Heart right ventricle (tissue), 16 donors: ENCODE measurements around the gene ZXDC. TPM values are rescaled to one million over a fixed set of nuclear protein-coding genes. Genes with fewer than 3 reads are reported as not detected.

Experiments used
- ATAC-seq, 8 donors: fragments of 200-7000 bp; cut with Tn5 transposase; one replicate each; pipeline ENCODE4 v1.9.1; 2020; ENCODE audit warnings: mild to moderate bottlenecking in 8 of 8, moderate library complexity in 8 of 8, moderate number of reproducible peaks in 1 of 8
- DNase-seq, 2 donors: peaks; one replicate each; pipeline ENCODE4 v3.0.0-alpha.2; 2020
- H3K27ac ChIP-seq, 10 donors: fragments of 200-600 bp; sonication (generic) in 2 of 10; one replicate each; pipeline versions ENCODE4 v1.5.0 to v1.8.0; 2020 to 2022; ENCODE audit warnings: mild to moderate bottlenecking in 3 of 10
- H3K27me3 ChIP-seq, 7 donors: fragments of 200-600 bp; one replicate each; pipeline ENCODE4 v1.8.0; 2021 to 2022; ENCODE audit warnings: mild to moderate bottlenecking in 2 of 7
- H3K36me3 ChIP-seq, 9 donors: fragments of 200-600 bp; sonication (generic) in 1 of 9; one replicate each; pipeline versions ENCODE4 v1.5.0 to v1.8.0; 2020 to 2022; ENCODE audit warnings: mild to moderate bottlenecking in 2 of 9
- H3K4me1 ChIP-seq, 9 donors: fragments of 200-600 bp; sonication (generic) in 1 of 9; one replicate each; pipeline versions ENCODE4 v1.5.0 to v1.8.0; 2020 to 2022; ENCODE audit warnings: mild to moderate bottlenecking in 4 of 9
- H3K4me3 ChIP-seq, 10 donors: fragments of 200-600 bp; sonication (generic) in 2 of 10; one replicate each; pipeline versions ENCODE4 v1.5.0 to v1.8.0; 2020 to 2022; ENCODE audit warnings: mild to moderate bottlenecking in 7 of 10, moderate library complexity in 2 of 10
- H3K9me3 ChIP-seq, 11 donors: fragments of 200-600 bp in 10 of 11; sonication (generic) in 2 of 11; one replicate each; pipeline versions ENCODE4 v1.5.0 to v1.8.0; 2013 to 2022; ENCODE audit warnings: mild to moderate bottlenecking in 2 of 11, control low read depth in 1 of 11, moderate library complexity in 1 of 11
- CTCF ChIP-seq, 9 donors: fragments of 200-600 bp; sonication (generic) in 2 of 9; IDR thresholded peaks; one replicate each; pipeline versions ENCODE4 v1.5.0 to v1.8.0; 2021 to 2022; ENCODE audit warnings: antibody characterized with exemption in 9 of 9, mild to moderate bottlenecking in 5 of 9, moderate library complexity in 1 of 9
- WGBS, 2 donors: extraction: QIAGEN DNeasy Blood & Tissue Kit; methylation state at CpG; one replicate each; pipeline ENCODE4 v1.1.7; 2013; ENCODE audit warnings: inconsistent platforms in 1 of 2; 5-methylcytosine and 5-hydroxymethylcytosine counted together
- intact Hi-C, 10 donors: fragments of 100-400 bp; cut with DNase I; formaldehyde crosslinking; loops; one replicate each; pipeline versions ENCODE4 v1.11.1 to v1.14.2; 2022
- polyA plus RNA-seq, 2 donors: library from polyadenylated mRNA; stranded (reverse); fragments of 200-250 nt; gene quantifications; one replicate each; pipeline ENCODE4 v1.2.3, GENCODE V29; 2013
- total RNA-seq, 10 donors: library from RNA; stranded (reverse); fragmentation: NEBNext Ultra II Directional in 3 of 10; extraction: Animal tissue kit (Norgen Biotek cat#: 25700) in 3 of 10; gene quantifications; one replicate each; pipeline versions ENCODE4 v1.2.1 to v1.2.4, GENCODE V29; 2021 to 2023
- donor health status: Arrhythmogenic right ventricular cardiomyopathy.
- donor health status: ischemic (EF 13 %, LVEDD 7.1; RV severe dilation, severe dysfunction).
- donor health status: healthy with polysubstance abuse.
- donor health status: DM: no; HTN: yes; CAD: no.
- donor health status: DM: no; HTN: no; CAD: no.
- donor health status: ischemic (EF 25% LVEDD 6.9; RV normal size, moderate dysfunction).
- donor health status: ischemic (EF 25% LVEDD 5.7; RV mildly dilated, moderate dysfunction).
- donor health status: healthy.
- donor health status: DM: yes; HTN: yes; CAD: no.
- donor health status: Ischemic cardiomyopathy.
- donor health status: ischemic (EF 35%, LVEDD 5.7; RV mildly dilated, moderate dysfunction).
- donor health status: nonischemic (EF 11% LVEDD 7.7; RV severe dilation, severe dysfunction).
- donor health status: DM: yes; HTN: yes; CAD: no.
- donor health status: PGD.
- donor health status: ischemic (EF 29% LVEDD 5.4; RV normal size, mild dysfunction).
- donor health status: nonischemic (EF 23%, LVEDD 6.1; RV moderate dilation, normal function).

Gene ZXDC
- total and polyA plus RNA-seq, 12 donors: 6.6 to 25.4 (median 19.4) TPM

- H3K27ac ChIP-seq: peak overlapping the region in 1 of 10 donors; percentile 26
- ATAC-seq (peak in 3 of 8 donors; percentile 4 to 44 (median 29)), DNase-seq (no peak)
These were observed 8.6 kb downstream of the ZXDC start for GRCh38 chr3:126466886-126467610.

GRCh38 chr3:126465928-126466544, 9.7 kb downstream of the ZXDC start:
- H3K27ac ChIP-seq: peak overlapping the region in 1 of 10 donors; percentile 40
- H3K9me3 ChIP-seq: no peaks in the 10 kb centered on the region
- no peaks in the 10 kb centered on the region for H3K27me3 ChIP-seq
- peaks cover 0 to 100% (median 62%) of the 10 kb centered on the region in 9 donors for H3K36me3 ChIP-seq
- no peak for ATAC-seq
- no peak overlapping the region for H3K4me3 ChIP-seq
- H3K4me1 ChIP-seq: peaks cover 6 to 66% (median 37%) of the 10 kb centered on the region in 9 donors
- DNase-seq: no peak
- no peak for TF ChIP-seq CTCF (IDR thresholded peaks at IDR 0.05)
- intact Hi-C loops: loop anchor here in 2 of 10 donors (10.0 kb wide), 2 partner anchors 71 to 211 kb away; partner anchors contain the start of gene CFAP100 (in 1 of the 2)
- 70 to 72% methylated on average over 16 of the region's 16 CpGs for WGBS, 2 donors

More at GRCh38 chr3:126466886-126467610, 8.6 kb downstream of the ZXDC start:
- intact Hi-C loops: loop anchor here in 2 of 10 donors (10.0 kb wide), 2 partner anchors 72 to 212 kb away; partner anchors contain the start of gene CFAP100 (in 1 of the 2)
- H3K27me3 ChIP-seq: no peaks in the 10 kb centered on the region
- no peak for TF ChIP-seq CTCF (IDR thresholded peaks at IDR 0.05)
- WGBS, 2 donors: 78 to 79% methylated on average over 19 of the region's 19 CpGs
- H3K9me3 ChIP-seq: no peaks in the 10 kb centered on the region
- H3K4me3 ChIP-seq: no peak overlapping the region
- H3K4me1 ChIP-seq: peaks cover 7 to 67% (median 42%) of the 10 kb centered on the region in 9 donors
- H3K36me3 ChIP-seq: peaks cover 0 to 100% (median 61%) of the 10 kb centered on the region in 9 donors

GRCh38 chr3:126464997-126465396, 10.7 kb downstream of the ZXDC start:
- H3K4me3 ChIP-seq: no peak overlapping the region
- H3K4me1 ChIP-seq: peaks cover 6 to 61% (median 37%) of the 10 kb centered on the region in 9 donors
- 93 to 95% methylated on average over 11 of the region's 11 CpGs for WGBS, 2 donors
- no peak overlapping the region for H3K27ac ChIP-seq
- no peak for TF ChIP-seq CTCF (IDR thresholded peaks at IDR 0.05)
- no peaks in the 10 kb centered on the region for H3K27me3 ChIP-seq
- DNase-seq: no peak
- peaks cover 0 to 100% (median 63%) of the 10 kb centered on the region in 9 donors for H3K36me3 ChIP-seq
- intact Hi-C loops: loop anchor here in 2 of 10 donors (10.0 kb wide), 2 partner anchors 70 to 210 kb away; partner anchors contain the start of gene CFAP100 (in 1 of the 2)
- no peaks in the 10 kb centered on the region for H3K9me3 ChIP-seq
- ATAC-seq: no peak

GRCh38 chr3:126464494-126464893, 11.2 kb downstream of the ZXDC start:
- ATAC-seq (no peak), DNase-seq (no peak)
- no peak overlapping the region for H3K27ac ChIP-seq
- H3K36me3 ChIP-seq: peaks cover 0 to 100% (median 63%) of the 10 kb centered on the region in 9 donors
- no peaks in the 10 kb centered on the region for H3K9me3 ChIP-seq
- intact Hi-C loops: loop anchor here in 2 of 10 donors (10.0 kb wide), 2 partner anchors 70 to 210 kb away; partner anchors contain the start of gene CFAP100 (in 1 of the 2)
- 68 to 72% methylated on average over 4 of the region's 4 CpGs for WGBS, 2 donors
- no peak for TF ChIP-seq CTCF (IDR thresholded peaks at IDR 0.05)
- H3K4me1 ChIP-seq: peaks cover 4 to 58% (median 33%) of the 10 kb centered on the region in 9 donors
- no peaks in the 10 kb centered on the region for H3K27me3 ChIP-seq
- H3K4me3 ChIP-seq: no peak overlapping the region
